ENCODE data around the gene IL1RAPL1.

The IL1RAPL1 gene

DNA sequence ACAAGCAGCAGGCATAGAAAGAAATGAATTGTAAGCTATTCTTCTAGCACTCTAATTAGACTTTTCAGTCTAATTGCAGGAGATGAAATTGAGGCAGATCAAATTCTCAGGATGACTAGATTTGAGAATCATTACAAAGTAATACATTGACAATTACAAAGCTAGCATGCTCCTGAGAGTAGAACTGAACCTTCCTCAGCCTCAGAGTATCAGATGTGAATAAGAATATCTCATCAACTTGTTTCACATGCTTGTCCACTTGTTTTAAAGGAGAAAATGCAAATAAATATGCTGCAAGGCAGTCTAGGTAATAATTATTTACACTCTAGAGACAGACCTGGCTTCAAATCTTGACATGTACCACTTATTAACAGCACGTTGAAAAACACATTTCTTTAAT, 1137.1 kb downstream of the IL1RAPL1 start:
- DNase-seq (ENCODE audit: low read depth) = no peak
- TF ChIP-seq MYC (IDR thresholded peaks at IDR 0.05; ENCODE audit: low read depth, low read length) (no peak), POLR2A (IDR thresholded peaks at IDR 0.05; ENCODE audit: extremely low read depth, insufficient read length) (no peak)
- TF ChIP-seq, protein P1, sequence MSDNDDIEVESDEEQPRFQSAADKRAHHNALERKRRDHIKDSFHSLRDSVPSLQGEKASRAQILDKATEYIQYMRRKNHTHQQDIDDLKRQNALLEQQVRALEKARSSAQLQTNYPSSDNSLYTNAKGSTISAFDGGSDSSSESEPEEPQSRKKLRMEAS (IDR thresholded peaks at IDR 0.05; ENCODE audit: low read depth, low read length) = no peak
- TF ChIP-seq, protein P2, sequence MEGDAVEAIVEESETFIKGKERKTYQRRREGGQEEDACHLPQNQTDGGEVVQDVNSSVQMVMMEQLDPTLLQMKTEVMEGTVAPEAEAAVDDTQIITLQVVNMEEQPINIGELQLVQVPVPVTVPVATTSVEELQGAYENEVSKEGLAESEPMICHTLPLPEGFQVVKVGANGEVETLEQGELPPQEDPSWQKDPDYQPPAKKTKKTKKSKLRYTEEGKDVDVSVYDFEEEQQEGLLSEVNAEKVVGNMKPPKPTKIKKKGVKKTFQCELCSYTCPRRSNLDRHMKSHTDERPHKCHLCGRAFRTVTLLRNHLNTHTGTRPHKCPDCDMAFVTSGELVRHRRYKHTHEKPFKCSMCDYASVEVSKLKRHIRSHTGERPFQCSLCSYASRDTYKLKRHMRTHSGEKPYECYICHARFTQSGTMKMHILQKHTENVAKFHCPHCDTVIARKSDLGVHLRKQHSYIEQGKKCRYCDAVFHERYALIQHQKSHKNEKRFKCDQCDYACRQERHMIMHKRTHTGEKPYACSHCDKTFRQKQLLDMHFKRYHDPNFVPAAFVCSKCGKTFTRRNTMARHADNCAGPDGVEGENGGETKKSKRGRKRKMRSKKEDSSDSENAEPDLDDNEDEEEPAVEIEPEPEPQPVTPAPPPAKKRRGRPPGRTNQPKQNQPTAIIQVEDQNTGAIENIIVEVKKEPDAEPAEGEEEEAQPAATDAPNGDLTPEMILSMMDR (IDR thresholded peaks at IDR 0.05; ENCODE audit: low read depth, low read length) = no peak
- H3K4me3 ChIP-seq (ENCODE audit: low read depth, low read length) = no peak overlapping the region

DNA sequence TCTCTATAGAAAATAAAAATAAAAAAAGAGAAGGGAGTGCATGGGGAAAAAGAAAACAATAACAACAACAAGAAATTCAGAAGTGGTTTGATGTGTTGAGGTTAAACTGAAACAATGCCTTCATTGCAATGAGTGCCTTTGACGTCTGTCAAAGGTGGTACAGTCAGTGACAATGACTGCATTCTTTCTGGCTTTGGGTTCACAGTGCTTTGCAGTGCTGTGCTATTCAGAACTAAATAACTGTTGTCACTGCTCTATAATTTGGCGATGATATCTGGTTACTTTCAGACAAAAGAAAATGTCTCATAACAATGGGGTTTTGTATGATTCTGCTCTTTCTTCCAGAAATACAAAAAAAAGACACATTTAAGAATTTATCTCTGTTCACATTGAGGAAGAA, 1139.6 kb downstream of the IL1RAPL1 start:
- TF ChIP-seq, protein P2 (IDR thresholded peaks at IDR 0.05; ENCODE audit: low read depth, low read length) = no peak
- TF ChIP-seq, protein P1 (IDR thresholded peaks at IDR 0.05; ENCODE audit: low read depth, low read length) = no peak
- TF ChIP-seq MYC (IDR thresholded peaks at IDR 0.05; ENCODE audit: low read depth, low read length) (no peak), POLR2A (IDR thresholded peaks at IDR 0.05; ENCODE audit: extremely low read depth, insufficient read length) (no peak)

DNA sequence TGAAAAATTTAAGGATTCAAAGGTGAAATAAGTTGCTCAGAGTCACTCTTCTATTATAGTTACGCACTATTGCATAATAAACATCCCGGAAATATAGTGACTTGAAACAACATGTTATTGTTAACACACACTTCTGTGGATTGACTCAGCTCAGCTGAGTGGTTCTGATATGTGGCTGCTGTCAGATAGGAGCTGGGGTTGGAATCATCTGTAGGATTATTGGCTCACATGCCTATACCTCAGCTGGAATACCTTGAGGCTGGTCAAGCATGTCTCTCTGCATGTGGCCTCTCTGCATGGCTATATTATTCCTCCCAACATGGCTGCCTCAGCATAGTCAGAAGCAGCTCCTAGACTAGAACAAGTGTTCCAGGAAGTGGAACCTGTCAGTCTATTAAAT, 1141.4 kb downstream of the IL1RAPL1 start:
- TF ChIP-seq, protein P2 (IDR thresholded peaks at IDR 0.05; ENCODE audit: low read depth, low read length) = no peak
- TF ChIP-seq, protein P1 (IDR thresholded peaks at IDR 0.05; ENCODE audit: low read depth, low read length) = no peak
- no peak for TF ChIP-seq MYC (IDR thresholded peaks at IDR 0.05; ENCODE audit: low read depth, low read length)
- no peak for TF ChIP-seq POLR2A (IDR thresholded peaks at IDR 0.05; ENCODE audit: extremely low read depth, insufficient read length)
- H3K4me3 ChIP-seq (ENCODE audit: low read depth, low read length) = no peak overlapping the region
- DNase-seq (ENCODE audit: low read depth) = no peak

More for the DNA sequence above, 1139.6 kb downstream of the IL1RAPL1 start:
- H3K4me3 ChIP-seq (ENCODE audit: low read depth, low read length) = no peak overlapping the region
- DNase-seq (ENCODE audit: low read depth) = no peak

DNA sequence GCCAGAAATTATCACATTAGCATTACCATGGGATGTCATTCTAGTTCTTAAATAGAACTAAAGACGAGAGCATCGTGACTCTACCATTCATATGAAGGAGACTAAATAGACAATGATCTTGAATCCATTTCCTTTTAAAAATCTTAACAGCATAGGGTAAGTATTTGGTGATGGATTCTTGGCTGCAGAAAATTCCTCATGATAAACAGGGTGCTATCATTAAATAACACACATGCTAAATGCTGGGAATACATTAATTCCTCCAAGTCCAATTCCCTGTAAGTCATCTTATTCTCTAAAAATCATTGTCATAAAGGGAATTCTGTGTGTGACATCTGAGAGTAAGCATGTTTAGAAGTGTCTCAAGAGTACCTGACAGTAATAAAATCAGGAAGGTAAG, 1157.7 kb downstream of the IL1RAPL1 start:
- no peak overlapping the region for H3K4me3 ChIP-seq (ENCODE audit: low read depth, low read length)
- DNase-seq (ENCODE audit: low read depth) = no peak
- TF ChIP-seq, protein P2 (IDR thresholded peaks at IDR 0.05; ENCODE audit: low read depth, low read length) = no peak
- no peak for TF ChIP-seq POLR2A (IDR thresholded peaks at IDR 0.05; ENCODE audit: extremely low read depth, insufficient read length)
- no peak for TF ChIP-seq MYC (IDR thresholded peaks at IDR 0.05; ENCODE audit: low read depth, low read length)
- TF ChIP-seq, protein P1 (IDR thresholded peaks at IDR 0.05; ENCODE audit: low read depth, low read length) = no peak

GRCh38 chrX:29746326-29746725, 1159.1 kb downstream of the IL1RAPL1 start:
- H3K4me3 ChIP-seq (ENCODE audit: low read depth, low read length) = no peak overlapping the region
- TF ChIP-seq POLR2A (IDR thresholded peaks at IDR 0.05; ENCODE audit: extremely low read depth, insufficient read length) = no peak
- TF ChIP-seq MYC (IDR thresholded peaks at IDR 0.05; ENCODE audit: low read depth, low read length) = no peak
- TF ChIP-seq, protein P1 (IDR thresholded peaks at IDR 0.05; ENCODE audit: low read depth, low read length) = no peak
- TF ChIP-seq, protein P2 (IDR thresholded peaks at IDR 0.05; ENCODE audit: low read depth, low read length) = no peak
- no peak for DNase-seq (ENCODE audit: low read depth)

Data from NB4 (cell line).